Left cardiac atrium (tissue), 4 donors: ENCODE measurements around the gene TBC1D4. TPM values are rescaled to one million over a fixed set of nuclear protein-coding genes. Genes with fewer than 3 reads are reported as not detected.

Source experiments
- ATAC-seq, 2 donors: fragments of 200-7000 bp; cut with Tn5 transposase; one replicate each; pipeline ENCODE4 v1.9.1; 2020; ENCODE audit warnings: mild to moderate bottlenecking in 2 of 2, moderate library complexity in 2 of 2
- DNase-seq: peaks from one replicate; pipeline ENCODE4 v3.0.0-alpha.2; 2020
- intact Hi-C, 2 donors: fragments of 100-400 bp; cut with DNase I; formaldehyde crosslinking; loops; one replicate each; pipeline versions ENCODE4 v1.14.1 to v1.15.1; 2022 to 2023
- long read RNA-seq: library from polyadenylated mRNA; unstranded; transcript quantifications from one replicate; pipeline ENCODE4 v2.0.0, GENCODE V29; 2021
- total RNA-seq, 2 donors: library from RNA; stranded (reverse); fragmentation: NEBNext Ultra II Directional; extraction: Animal tissue kit (Norgen Biotek cat#: 25700); gene quantifications; one replicate each; pipeline ENCODE4 v1.2.1, GENCODE V29; 2021
- donor health status: DM: no; HTN: yes; CAD: no.
- donor health status: DM: no; HTN: yes; CAD: no; lungs with severe emphysema.
- donor health status: DM: yes; HTN: yes; CAD: no.
- donor health status: Dilated cardiomyopathy.

Gene TBC1D4, protein sequence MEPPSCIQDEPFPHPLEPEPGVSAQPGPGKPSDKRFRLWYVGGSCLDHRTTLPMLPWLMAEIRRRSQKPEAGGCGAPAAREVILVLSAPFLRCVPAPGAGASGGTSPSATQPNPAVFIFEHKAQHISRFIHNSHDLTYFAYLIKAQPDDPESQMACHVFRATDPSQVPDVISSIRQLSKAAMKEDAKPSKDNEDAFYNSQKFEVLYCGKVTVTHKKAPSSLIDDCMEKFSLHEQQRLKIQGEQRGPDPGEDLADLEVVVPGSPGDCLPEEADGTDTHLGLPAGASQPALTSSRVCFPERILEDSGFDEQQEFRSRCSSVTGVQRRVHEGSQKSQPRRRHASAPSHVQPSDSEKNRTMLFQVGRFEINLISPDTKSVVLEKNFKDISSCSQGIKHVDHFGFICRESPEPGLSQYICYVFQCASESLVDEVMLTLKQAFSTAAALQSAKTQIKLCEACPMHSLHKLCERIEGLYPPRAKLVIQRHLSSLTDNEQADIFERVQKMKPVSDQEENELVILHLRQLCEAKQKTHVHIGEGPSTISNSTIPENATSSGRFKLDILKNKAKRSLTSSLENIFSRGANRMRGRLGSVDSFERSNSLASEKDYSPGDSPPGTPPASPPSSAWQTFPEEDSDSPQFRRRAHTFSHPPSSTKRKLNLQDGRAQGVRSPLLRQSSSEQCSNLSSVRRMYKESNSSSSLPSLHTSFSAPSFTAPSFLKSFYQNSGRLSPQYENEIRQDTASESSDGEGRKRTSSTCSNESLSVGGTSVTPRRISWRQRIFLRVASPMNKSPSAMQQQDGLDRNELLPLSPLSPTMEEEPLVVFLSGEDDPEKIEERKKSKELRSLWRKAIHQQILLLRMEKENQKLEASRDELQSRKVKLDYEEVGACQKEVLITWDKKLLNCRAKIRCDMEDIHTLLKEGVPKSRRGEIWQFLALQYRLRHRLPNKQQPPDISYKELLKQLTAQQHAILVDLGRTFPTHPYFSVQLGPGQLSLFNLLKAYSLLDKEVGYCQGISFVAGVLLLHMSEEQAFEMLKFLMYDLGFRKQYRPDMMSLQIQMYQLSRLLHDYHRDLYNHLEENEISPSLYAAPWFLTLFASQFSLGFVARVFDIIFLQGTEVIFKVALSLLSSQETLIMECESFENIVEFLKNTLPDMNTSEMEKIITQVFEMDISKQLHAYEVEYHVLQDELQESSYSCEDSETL (N-terminal part only)
- total RNA-seq: 10 to 100 TPM; 47.7 to 54.2 TPM
- long read RNA-seq, full-length matches to known transcripts: 3 of 37 reads
- long read RNA-seq, partial matches to known transcripts: 24 of 37 reads
- long read RNA-seq, other reads (novel, unspliced or antisense): 10 of 37 reads

DNA sequence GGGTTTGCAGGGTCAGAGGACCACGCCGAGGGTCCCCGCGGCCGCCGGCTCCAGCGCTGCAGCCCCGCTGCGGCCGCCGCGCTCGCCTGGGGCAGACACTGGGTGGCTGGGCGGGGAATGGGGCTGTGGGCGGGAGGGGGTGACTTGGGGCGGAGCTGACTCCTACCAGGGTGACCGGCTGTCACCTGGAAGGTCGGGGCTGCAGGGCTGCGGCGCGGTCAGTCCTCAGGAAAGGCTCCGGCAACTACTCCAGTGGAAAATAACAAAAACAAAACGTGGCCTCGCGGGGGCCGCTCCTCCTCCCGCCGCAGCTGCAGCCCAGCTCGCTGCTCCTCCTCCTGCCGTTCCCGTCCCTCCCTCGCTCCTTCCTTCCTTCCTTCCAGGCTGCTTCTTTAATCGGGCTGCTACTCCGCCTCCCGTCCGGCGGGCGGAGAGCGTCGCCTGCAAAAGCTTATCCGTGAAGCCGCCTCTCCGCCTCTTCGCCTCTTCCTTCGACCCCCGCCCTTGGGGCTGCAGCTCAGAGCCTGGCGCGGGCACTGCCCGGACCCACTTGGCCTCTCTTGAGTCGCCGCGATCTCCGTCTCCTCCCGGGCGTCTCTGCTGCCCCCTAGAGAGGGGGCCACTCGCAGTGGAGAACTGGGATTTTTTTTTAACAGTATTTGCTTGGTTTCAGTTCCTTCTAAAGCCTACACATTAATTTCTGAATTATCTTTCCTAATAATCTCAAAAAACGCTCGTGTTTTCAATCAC, at the start of gene TBC1D4:
Gene TBC1D4 (minus strand): TSS at position 100 of the 750 bp plus-strand sequence. CDS start 402 bp downstream, outside the sequence.
- intact Hi-C loops: loop anchor here (5.0 to 10.0 kb wide), 2 partner anchors 107 to 110 kb away; no protein-coding TSS in a partner anchor
- ATAC-seq: peak; percentile 84 to 91
- peak; percentile 89 for DNase-seq

DNA sequence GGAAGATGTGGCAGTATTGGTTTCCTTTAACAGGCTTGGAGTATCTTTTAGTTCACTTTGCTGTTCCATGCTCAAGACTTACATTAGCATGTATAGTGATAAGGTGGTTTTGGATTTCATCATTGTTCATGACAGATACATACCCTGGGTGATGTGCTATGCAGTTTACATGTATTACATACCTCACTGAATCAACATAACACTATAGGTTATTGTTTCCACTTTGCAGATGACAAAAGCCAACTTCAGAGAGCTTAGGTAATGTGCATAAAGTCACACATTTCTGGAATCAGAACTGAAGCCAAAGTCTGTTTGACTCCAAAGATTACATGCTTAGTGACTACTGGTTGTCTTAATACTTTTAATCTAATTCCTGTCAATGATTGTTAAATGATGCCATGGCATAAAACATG, 48.6 kb upstream of the TBC1D4 start:
- no peak for ATAC-seq
- DNase-seq: no peak
- intact Hi-C loops: no loop called here

DNA sequence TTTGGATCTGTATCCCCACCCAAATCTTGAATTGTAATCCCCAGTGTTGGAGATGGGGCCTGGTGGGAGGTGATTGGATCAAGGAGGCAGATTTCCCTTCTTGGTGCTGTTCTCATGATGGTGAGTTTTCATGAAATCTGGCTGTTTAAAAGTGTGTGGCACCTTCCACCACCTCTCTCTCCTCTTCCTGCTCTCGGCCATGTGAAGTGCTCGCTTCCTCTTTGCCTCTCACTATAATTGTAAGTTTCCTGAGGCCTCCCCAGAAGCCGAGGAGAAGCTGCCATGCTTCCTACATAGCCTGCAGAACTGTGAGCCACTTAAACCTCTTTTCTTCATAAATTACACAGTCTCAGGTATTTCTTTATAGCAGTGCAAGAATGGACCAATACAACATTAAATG, 40.0 kb upstream of the TBC1D4 start:
- ATAC-seq (no peak), DNase-seq (no peak)
- intact Hi-C loops: no loop called here

DNA sequence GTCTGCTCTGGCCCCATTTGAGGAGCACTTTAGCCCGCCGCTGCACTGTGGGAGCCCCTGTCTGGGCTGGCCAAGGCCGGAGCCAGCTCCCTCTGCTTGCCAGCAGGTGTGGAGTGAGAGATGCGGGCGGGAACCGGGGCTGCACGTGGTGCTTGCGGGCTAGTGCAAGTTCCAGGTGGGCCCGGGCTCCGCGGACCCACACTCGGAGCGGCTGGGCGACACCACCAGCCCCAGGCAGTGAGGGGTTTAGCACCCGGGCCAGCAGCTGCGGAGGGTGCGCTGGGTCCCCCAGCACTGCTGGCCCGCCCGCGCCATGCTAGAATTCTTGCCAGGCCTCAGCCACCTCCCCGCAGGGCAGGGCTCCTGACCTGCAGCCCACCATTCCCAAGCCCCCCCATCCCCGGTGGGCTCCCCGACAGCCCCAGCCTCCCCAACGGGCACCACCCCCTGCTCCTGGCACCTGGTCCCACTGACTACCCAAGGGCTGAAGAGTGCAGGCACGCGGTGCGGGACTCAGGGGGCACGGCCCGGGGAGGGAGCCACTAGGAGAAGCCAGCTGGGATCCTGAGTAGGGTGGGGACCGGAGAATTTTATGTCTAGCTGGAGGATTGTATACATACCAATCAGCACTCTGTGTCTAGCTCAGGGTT, 36.6 kb upstream of the TBC1D4 start:
- DNase-seq (no peak), ATAC-seq (no peak)
- intact Hi-C loops: no loop called here

DNA sequence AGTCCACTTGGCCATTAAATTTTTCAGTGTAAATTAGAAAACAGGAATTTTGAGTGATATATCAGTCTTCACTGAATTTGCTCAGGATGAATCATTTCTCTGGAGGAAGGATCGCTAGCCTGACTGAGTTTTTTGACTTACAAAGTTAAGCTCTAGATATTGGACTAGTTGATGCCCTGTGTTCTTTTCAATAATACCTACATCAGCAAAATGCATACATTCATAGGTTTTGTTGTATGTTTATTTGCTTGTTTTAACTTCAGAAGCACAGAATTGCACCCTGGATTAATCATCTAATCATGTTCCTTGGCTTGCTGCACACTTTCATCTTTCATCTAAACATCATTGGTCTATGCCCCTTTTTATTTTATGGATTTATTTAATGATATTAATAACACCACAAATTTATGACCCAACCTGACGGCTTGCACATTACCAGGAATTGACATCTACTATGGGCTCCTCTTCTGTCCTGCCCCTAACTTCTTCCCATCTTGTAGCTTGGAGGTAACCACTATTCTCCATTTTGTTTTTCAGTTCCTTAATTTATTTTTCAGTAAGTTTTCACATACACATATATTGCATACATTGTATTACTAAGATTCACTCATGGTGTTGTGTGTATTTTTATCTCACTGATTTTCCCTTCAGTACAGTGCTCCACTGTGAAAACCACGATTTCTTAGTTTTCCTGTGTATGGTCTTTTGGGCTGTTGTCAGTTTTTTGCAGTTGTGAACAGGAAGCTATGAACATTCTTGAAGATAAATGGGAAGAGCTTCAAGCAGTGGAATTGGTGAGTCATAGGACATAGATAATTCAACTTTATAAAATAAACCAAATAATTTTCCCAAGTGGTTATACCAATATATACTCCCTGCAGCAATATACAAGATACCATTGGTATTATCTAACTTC, 32.4 kb upstream of the TBC1D4 start:
- no peak for ATAC-seq
- intact Hi-C loops: no loop called here

DNA sequence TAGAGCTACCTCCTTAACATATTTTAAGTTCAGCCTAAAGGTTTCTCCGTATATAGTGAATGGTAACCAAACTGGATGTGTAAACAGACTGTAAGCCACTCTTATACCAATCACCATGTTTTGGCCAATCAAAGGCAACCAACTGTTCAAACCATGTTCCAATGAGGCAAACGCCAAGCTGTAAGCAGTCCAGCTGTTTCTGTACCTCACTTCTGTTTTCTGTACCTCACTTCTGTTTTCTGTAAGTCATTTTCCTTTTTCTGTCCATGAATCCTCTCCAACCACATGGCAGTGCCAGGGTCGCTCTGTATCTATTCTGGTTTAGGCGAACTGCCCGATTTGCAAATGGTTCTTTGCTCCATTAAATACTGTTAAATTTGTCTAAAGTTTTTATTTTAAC, 31.3 kb upstream of the TBC1D4 start:
- ATAC-seq (no peak), DNase-seq (no peak)
- intact Hi-C loops: no loop called here

More for the DNA sequence above, 32.4 kb upstream of the TBC1D4 start:
- DNase-seq: no peak

DNA sequence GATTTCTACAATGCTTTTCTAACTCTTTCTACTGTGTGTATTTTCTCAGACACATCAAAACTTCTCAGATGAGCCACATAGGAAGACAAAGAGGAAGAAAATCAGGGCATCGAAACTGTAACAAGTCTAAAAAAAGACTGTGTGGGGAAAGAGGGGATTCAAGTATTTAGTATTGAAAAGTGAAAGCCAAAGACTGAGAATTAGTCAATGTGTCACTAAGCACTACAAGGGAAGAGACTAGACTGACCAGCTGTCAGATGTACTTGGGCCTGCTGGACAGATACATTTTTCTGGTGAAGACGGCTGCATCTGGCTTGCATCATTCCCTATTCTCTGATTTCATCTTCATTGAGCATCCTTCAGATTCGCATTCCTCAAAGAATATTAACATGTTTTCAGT, 30.3 kb upstream of the TBC1D4 start:
- intact Hi-C loops: no loop called here
- ATAC-seq (peak; percentile 27 to 40), DNase-seq (no peak)

DNA sequence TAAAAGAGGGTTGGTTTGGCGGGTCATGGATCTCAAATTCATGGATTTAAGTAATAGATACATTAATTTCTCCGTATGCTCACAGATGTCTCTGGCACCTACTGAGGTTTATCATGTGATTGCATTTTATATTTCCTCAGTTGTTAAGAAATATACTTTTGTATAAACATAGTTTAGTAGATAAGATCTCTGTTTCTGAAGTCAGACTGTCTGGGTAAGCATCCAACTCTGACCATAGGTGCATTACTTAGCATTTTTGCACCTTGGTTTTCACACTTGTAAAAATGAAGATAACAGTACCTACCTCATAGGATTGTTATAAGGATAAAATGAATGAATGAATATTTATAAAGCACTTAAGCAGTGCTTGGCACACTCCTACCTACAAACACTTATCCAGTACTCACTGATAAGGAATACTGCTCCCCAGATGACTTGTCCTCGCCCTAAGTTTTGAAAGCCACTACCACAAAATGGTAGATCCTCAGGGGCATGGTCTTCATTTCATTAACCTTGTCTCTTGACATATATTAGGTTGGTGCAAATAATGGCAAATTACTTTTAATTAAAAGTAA, 29.2 kb upstream of the TBC1D4 start:
- intact Hi-C loops: no loop called here
- DNase-seq (no peak), ATAC-seq (no peak)

DNA sequence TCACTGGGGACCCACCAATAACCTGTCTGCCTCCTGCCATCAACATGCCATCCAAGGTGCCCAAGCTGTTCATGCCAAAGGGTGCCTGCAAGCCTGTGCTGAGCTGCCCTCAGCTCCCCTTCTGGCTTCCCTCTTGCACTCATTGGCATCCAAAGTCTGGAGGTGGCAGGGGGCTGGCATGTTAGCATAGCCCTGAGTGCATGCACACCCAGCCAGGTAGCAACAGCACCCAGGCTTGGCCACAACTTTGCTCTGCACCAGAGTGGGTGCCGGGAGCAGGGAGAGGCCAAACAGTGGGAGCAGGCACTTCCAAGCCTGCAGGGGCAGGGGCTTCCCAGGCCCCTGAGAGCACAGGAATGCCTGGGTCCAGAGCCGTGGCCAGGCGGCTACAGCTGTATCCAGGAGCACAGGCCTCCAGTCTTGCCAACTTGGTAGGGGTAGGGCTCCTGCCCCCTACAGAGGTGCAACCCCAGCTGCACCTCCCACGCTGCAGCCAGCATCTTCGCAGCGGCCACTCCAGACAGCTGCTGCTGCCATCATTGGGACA, 26.1 kb upstream of the TBC1D4 start:
- DNase-seq: no peak
- intact Hi-C loops: no loop called here
- no peak for ATAC-seq

DNA sequence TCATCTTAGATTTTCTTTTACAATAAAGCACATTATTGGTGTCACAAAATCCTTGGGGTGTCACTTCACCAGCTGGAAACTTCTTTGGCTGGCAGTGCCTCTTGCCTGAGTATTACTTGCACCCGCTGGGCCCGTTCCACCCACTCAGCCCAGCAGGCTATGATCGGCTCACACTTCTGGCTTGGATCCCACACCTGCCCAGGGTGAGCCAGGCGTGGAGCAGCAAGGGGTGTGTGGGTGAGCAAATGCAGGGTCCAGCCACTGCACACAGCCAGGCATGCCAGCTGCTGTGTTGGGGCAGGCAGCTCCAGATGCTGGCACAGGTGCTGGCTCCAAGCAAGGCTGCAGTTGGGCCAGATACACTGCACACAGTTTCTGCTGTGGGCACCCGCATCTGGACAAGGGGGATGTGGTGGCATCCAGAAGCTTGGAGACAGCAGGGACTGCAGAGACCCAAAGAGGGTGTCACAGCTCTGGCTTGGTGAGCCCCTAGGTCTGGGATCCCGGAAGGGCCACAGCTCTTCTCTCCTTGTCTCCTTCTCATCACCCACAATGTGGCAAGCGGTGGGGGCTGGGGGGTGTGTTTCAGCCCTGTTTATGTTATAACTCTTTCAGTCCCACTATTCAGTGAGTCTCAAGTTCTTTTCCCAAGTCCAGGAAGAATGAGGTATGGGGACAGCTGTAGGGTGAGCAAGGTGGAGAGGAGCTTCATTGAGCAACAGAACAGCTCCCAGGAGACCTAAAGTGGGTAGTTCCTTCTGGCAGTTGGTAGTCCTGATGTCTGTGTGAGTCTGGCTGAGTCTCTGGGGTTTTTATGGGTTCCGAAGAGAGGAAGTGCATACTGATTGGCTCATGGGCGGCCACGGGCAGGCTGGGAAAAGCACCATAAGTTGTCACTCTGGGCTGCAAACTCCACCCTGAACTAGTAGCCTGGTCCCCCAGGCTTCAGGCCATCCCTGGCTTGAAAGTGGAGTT, 25.3 kb upstream of the TBC1D4 start:
- intact Hi-C loops: no loop called here
- peak in 1 of 2 donors; percentile 30 for ATAC-seq
- DNase-seq: no peak

DNA sequence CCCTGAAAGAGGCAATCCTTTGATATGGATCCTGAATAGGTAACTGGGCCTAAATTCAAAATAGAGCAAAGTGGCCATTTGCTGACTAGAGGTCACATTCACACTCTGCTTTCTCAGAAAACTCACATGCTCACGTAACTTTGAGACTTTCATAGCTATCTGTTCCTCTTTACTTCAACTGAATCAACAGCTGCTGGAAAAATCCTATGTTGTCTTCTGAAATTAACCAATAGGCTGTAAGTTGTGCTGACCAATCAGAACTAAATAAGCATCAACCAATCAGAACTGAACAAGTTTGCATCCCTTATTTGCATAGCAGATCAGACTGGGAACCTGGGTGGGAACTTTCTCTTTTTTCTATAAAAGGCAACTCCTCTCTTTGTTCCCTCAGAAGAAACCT, 24.0 kb upstream of the TBC1D4 start:
- ATAC-seq: no peak

DNA sequence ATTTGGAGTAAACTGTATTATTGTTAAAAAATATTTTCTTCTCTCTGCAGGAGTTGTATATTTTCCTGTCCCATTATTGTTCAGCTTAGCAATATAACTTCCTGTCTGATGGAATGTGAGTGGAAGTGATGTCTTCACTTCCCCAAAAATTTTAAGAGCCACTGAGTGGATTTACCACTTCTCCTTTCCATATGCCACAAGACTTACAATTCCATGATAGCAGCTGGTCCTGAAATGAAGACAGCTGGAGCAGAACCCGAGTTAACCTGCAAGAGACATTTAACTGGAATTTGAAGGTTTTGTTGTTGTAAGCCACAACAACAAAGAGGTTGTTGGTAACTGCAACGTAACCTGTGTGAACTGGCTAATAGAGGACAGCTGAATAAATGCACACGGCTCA, 23.4 kb upstream of the TBC1D4 start:
- DNase-seq (no peak), ATAC-seq (peak in 1 of 2 donors; percentile 42)
- intact Hi-C loops: no loop called here

More for the DNA sequence above, 24.0 kb upstream of the TBC1D4 start:
- DNase-seq: no peak
- intact Hi-C loops: no loop called here

DNA sequence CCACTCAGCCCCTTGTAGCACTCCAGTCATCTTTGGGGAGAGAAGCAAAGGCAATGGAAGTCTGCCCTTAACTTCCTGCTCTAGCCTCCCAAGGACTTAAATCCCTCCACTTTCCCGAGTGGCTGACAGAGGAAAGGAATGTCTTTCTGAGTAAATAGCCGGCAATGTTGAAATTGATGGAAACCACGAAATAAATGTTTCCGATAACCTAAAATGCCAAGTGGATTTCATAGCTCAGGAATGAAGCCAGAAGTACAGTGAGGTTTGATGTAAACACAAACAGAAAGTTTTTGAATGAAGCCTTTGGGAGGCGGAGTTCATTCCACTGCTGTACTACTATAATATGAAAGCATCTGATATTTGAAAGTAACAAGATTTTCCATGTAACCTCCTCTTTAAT, 14.0 kb upstream of the TBC1D4 start:
- DNase-seq (no peak), ATAC-seq (no peak)
- intact Hi-C loops: no loop called here

DNA sequence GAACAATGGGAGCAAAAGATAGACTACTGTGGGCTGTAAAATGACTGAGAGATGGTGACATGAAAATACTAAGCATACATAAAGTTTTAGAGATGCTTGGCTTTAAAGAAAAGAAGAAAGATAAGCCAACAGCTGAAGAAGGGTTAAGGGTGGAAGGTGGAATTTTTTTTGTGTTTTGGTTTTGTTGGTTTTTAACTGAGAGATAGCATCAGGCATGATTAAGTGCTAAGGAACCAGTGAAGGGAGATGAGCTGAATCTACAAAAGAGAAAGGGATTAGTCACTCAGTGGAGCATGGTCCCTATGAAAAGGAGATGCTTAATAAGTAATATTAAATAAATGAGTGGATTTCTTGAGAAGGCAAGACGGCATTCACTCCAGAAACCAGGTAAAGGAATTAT, 12.5 kb upstream of the TBC1D4 start:
- DNase-seq (no peak), ATAC-seq (no peak)
- intact Hi-C loops: no loop called here

DNA sequence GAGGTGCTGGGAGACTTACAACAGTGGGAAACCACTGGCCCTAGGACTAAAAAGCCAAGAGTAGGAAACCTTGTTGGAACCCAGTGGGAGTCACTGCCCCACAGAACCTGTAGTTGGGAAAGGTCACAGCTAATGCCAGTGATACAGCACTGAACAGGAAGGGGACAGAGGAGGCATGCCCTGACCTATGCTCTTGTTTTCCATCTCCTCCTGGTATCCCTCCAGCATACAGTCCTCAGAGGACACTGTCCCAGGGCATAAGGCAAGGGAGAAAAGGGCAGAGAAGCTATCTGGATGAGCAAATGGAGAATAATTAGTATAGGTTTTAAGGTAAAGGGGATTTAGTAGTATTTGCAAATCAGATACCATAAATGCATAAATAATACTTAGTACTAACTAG, 11.2 kb upstream of the TBC1D4 start:
- ATAC-seq (peak in 1 of 2 donors; percentile 61), DNase-seq (no peak)
- intact Hi-C loops: no loop called here
